ENCODE data around the gene SEC14L6. TPM values are rescaled to one million over a fixed set of nuclear protein-coding genes. Genes with fewer than 3 reads are reported as not detected.

Gene SEC14L6
- total RNA-seq, 2 experiments from 2014 or later = not detected

DNA sequence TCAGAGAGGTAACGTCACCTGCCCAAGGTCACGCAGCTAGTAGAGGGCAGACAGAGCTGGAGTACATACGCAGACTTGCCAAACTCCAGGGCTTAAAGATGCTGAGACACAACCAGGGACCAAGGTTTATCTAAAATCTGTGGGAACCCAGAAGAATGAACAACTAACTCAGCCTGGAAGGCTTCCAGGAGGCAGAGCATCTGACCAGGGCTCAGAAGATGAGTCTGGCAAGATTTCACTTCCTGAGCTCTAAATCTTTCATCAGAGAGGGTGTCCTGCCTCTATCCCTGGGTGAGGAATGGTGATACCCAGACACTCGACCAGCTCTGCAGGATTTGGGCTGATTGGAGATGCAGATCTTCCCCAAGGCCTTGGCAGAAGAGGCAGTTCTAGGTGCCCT, 18.8 kb upstream of the SEC14L6 start:
- no peak for DNase-seq
- Histone ChIP-seq H3K9me3 (ENCODE audit: control insufficient read depth in 1 of 2, insufficient read depth in 1 of 2, low read length in 2 of 2) (no peaks in the 10 kb centered on the region), H3K27ac (ENCODE audit: low read depth in 1 of 2, low read length in 2 of 2) (no peak overlapping the region), H3K27me3 (ENCODE audit: control insufficient read depth in 1 of 2, insufficient read depth in 2 of 2, low read length in 2 of 2) (peaks cover 0 to 2% of the 10 kb centered on the region in 2 experiments), H3K4me1 (ENCODE audit: insufficient read depth, low read length) (no peaks in the 10 kb centered on the region), H3K4me3 (ENCODE audit: low read length) (no peak overlapping the region), H3K36me3 (ENCODE audit: insufficient read depth, low read length) (no peaks in the 10 kb centered on the region)
- H3K36me3 Mint-ChIP-seq (ENCODE audit: low read depth) = no peaks in the 10 kb centered on the region
- intact Hi-C loops (cut with DNase I, micrococcal nuclease) = no loop called here
- ChIA-PET POLR2A (no interaction called here), CTCF (no interaction called here)
- H3K9me3 Mint-ChIP-seq = no peaks in the 10 kb centered on the region
- TF ChIP-seq, protein P1, sequence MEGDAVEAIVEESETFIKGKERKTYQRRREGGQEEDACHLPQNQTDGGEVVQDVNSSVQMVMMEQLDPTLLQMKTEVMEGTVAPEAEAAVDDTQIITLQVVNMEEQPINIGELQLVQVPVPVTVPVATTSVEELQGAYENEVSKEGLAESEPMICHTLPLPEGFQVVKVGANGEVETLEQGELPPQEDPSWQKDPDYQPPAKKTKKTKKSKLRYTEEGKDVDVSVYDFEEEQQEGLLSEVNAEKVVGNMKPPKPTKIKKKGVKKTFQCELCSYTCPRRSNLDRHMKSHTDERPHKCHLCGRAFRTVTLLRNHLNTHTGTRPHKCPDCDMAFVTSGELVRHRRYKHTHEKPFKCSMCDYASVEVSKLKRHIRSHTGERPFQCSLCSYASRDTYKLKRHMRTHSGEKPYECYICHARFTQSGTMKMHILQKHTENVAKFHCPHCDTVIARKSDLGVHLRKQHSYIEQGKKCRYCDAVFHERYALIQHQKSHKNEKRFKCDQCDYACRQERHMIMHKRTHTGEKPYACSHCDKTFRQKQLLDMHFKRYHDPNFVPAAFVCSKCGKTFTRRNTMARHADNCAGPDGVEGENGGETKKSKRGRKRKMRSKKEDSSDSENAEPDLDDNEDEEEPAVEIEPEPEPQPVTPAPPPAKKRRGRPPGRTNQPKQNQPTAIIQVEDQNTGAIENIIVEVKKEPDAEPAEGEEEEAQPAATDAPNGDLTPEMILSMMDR (IDR thresholded peaks at IDR 0.05) = no peak
- H3K27me3 Mint-ChIP-seq = peaks cover 6% of the 10 kb centered on the region
- no peaks in the 10 kb centered on the region for H3K4me1 Mint-ChIP-seq (ENCODE audit: low read depth)
- no peak overlapping the region for H3K4me3 Mint-ChIP-seq
- no peak overlapping the region for H3K27ac Mint-ChIP-seq
- ATAC-seq (ENCODE audit: poor library complexity) = no peak

DNA sequence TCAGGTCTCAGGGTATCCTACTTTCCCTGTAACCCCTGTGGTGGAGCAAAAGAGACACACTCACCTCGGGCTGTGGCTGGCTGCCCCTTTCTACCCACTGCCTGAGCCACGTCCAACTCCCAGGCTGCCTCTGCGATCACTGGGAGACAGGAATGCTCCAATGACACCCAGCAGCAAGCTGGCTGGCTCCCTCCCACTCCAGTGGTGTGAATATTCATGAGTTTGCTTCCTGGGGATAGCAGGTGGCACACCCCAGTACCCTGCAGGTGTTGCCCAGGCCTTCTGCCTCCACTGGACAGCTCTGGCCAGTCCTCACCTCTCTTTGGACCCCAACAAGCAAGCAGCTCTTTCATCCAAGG, 18.2 kb upstream of the SEC14L6 start:
- Mint-ChIP-seq H3K4me1 (ENCODE audit: low read depth) (no peaks in the 10 kb centered on the region), H3K4me3 (no peak overlapping the region), H3K27ac (no peak overlapping the region), H3K27me3 (peaks cover 6% of the 10 kb centered on the region), H3K36me3 (ENCODE audit: low read depth) (no peaks in the 10 kb centered on the region), H3K9me3 (no peaks in the 10 kb centered on the region)
- no peak for ATAC-seq (ENCODE audit: poor library complexity)
- TF ChIP-seq, protein P1 (IDR thresholded peaks at IDR 0.05) = no peak
- intact Hi-C loops (cut with DNase I, micrococcal nuclease) = no loop called here
- ChIA-PET POLR2A (no interaction called here), CTCF (no interaction called here)
- Histone ChIP-seq H3K4me3 (ENCODE audit: low read length) (no peak overlapping the region), H3K4me1 (ENCODE audit: insufficient read depth, low read length) (no peaks in the 10 kb centered on the region), H3K9me3 (ENCODE audit: control insufficient read depth in 1 of 2, insufficient read depth in 1 of 2, low read length in 2 of 2) (no peaks in the 10 kb centered on the region), H3K36me3 (ENCODE audit: insufficient read depth, low read length) (no peaks in the 10 kb centered on the region), H3K27me3 (ENCODE audit: control insufficient read depth in 1 of 2, insufficient read depth in 2 of 2, low read length in 2 of 2) (peaks cover 0 to 2% of the 10 kb centered on the region in 2 experiments), H3K27ac (ENCODE audit: low read depth in 1 of 2, low read length in 2 of 2) (no peak overlapping the region)
- DNase-seq = no peak

DNA sequence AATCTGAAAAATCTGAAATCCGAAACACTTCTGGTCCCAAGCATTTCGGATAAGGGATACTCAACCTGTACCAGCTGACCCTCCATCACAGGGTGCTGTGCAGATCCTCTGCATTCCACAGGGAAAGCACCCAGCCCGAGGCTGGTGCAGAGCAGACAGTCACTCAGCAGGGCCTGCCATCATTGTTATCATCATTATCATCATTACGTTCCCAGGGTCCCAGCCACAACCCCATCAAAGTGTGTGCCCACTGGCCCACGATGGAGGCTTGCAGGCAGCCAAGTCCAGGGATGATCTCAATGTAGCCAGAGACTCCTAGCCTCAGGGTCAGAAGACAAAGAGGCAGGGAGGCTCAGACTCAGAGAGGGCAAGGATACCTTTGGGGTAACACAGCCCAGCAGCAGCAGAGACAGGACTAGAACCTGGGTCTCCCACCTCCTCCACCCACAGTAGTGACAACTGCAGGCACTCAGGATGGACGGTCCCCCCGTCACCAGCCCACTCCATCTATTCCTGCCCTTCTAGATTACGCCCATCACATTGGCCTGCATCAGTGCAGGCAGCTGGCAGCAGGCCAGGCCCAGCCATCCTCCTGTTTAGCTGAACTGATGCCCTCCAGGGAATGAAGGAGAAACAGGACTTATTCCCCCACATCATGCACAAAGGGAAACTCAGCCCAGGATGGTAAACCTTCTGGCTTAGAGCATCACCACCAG, 17.7 kb upstream of the SEC14L6 start:
- CTCF ChIA-PET = no interaction called here
- no peak for DNase-seq
- Histone ChIP-seq H3K9me3 (ENCODE audit: control insufficient read depth in 1 of 2, insufficient read depth in 1 of 2, low read length in 2 of 2) (no peaks in the 10 kb centered on the region), H3K27me3 (ENCODE audit: control insufficient read depth in 1 of 2, insufficient read depth in 2 of 2, low read length in 2 of 2) (peaks cover 0 to 2% of the 10 kb centered on the region in 2 experiments), H3K36me3 (ENCODE audit: insufficient read depth, low read length) (no peaks in the 10 kb centered on the region), H3K4me1 (ENCODE audit: insufficient read depth, low read length) (no peaks in the 10 kb centered on the region), H3K27ac (ENCODE audit: low read depth in 1 of 2, low read length in 2 of 2) (no peak overlapping the region), H3K4me3 (ENCODE audit: low read length) (no peak overlapping the region)
- TF ChIP-seq, protein P1 (IDR thresholded peaks at IDR 0.05) = no peak
- no peak overlapping the region for H3K4me3 Mint-ChIP-seq
- H3K4me1 Mint-ChIP-seq (ENCODE audit: low read depth) = no peaks in the 10 kb centered on the region
- no peak for ATAC-seq (ENCODE audit: poor library complexity)
- POLR2A ChIA-PET = no interaction called here
- intact Hi-C loops (cut with DNase I, micrococcal nuclease) = no loop called here
- H3K36me3 Mint-ChIP-seq (ENCODE audit: low read depth) = no peaks in the 10 kb centered on the region
- H3K9me3 Mint-ChIP-seq = no peaks in the 10 kb centered on the region
- peaks cover 6% of the 10 kb centered on the region for H3K27me3 Mint-ChIP-seq
- H3K27ac Mint-ChIP-seq = no peak overlapping the region
